Brain microvascular endothelial cell (primary cell): ENCODE data around the gene STAP2.

Experiments
- DNase-seq: peaks from one replicate; pipeline ENCODE4 v3.0.0-alpha.2; 2020
- H3K27ac ChIP-seq: fragments of 250-450 bp; sonication (Bioruptor Pico); 2 replicates; pipeline ENCODE4 v1.5.1; 2020; ENCODE audit warnings: mild to moderate bottlenecking, moderate library complexity
- H3K27me3 ChIP-seq: fragments of 250-450 bp; sonication (Bioruptor Pico); replicated peaks from 2 replicates; pipeline ENCODE4 v1.5.1; 2020; ENCODE audit warnings: mild to moderate bottlenecking
- H3K36me3 ChIP-seq: fragments of 250-450 bp; sonication (Bioruptor Pico); replicated peaks from 2 replicates; pipeline ENCODE4 v1.5.1; 2020; ENCODE audit warnings: mild to moderate bottlenecking
- H3K4me3 ChIP-seq: 2 replicates; pipeline ENCODE4 v1.5.1; 2011; ENCODE audit warnings: low read depth, mild to moderate bottlenecking, control low read depth, low read length, moderate library complexity
- in situ Hi-C: cut with HindIII; loops from 2 replicates; pipeline ENCODE4 v1.10.0; 2017; ENCODE audit warnings: low sequenced_read_pairs, low pct_ligation_motif_present
- TF ChIP-seq, protein P1 (sequence below): IDR thresholded peaks from 2 replicates; pipeline ENCODE4 v1.5.1; 2011; ENCODE audit warnings: low read depth, mild to moderate bottlenecking, moderate library complexity, low read length, control low read depth, inconsistent platforms; ENCODE audit errors: missing control alignments

Gene STAP2

DNA sequence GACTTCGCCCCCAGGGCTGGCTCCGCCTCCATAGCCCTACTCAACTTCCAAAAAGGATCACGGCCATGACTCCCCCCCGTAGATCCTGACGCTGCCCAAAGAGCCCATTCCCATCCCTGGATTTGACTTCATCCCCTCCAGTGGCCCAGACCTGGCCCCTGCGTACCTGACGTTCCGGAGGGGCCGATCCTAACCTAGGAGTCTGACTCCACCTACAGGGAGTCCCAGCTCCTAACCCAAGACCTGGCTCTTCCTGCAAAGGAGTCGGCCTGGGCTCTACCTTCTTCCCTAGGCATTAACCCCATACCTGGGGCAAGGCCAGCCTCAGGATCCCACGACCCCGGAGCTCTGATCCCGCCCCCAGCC, 10.8 kb downstream of the STAP2 start:
- no peak for DNase-seq
- in situ Hi-C loops, result no loop called here
- no peaks in the 10 kb centered on the region for H3K36me3 ChIP-seq
- peak overlapping the region; percentile 42 for H3K4me3 ChIP-seq
- no peak overlapping the region for H3K27ac ChIP-seq
- TF ChIP-seq, protein P1, sequence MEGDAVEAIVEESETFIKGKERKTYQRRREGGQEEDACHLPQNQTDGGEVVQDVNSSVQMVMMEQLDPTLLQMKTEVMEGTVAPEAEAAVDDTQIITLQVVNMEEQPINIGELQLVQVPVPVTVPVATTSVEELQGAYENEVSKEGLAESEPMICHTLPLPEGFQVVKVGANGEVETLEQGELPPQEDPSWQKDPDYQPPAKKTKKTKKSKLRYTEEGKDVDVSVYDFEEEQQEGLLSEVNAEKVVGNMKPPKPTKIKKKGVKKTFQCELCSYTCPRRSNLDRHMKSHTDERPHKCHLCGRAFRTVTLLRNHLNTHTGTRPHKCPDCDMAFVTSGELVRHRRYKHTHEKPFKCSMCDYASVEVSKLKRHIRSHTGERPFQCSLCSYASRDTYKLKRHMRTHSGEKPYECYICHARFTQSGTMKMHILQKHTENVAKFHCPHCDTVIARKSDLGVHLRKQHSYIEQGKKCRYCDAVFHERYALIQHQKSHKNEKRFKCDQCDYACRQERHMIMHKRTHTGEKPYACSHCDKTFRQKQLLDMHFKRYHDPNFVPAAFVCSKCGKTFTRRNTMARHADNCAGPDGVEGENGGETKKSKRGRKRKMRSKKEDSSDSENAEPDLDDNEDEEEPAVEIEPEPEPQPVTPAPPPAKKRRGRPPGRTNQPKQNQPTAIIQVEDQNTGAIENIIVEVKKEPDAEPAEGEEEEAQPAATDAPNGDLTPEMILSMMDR, result no peak
- H3K27me3 ChIP-seq, result no peaks in the 10 kb centered on the region

GRCh38 chr19:4327252-4327876, 11.3 kb downstream of the STAP2 start:
- TF ChIP-seq, protein P1, result no peak
- DNase-seq, result peak; percentile 82
- in situ Hi-C loops, result no loop called here
- no peak overlapping the region for H3K27ac ChIP-seq
- no peaks in the 10 kb centered on the region for H3K27me3 ChIP-seq
- peak overlapping the region; percentile 42 for H3K4me3 ChIP-seq
- no peaks in the 10 kb centered on the region for H3K36me3 ChIP-seq

DNA sequence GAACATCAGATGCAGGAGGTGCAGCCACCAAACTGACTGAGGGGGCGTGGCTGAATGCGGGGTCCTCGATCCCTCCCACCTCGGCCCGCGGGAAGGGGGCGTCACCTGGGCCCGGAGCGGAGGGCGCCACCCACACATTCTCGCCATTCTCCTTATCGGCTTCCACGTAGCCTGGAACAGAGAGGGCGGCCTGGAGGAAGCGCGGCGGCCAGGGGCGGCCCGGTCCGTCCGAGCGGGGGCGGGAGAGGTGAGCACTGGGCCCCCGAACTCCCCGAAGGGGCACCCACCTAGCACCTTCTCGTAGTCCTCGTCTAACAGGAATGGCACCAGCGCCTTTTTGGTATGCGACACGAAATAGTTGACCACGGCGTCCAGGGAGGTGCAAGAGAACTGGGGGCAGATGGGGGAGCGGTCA, 11.8 kb downstream of the STAP2 start:
- no peaks in the 10 kb centered on the region for H3K36me3 ChIP-seq
- TF ChIP-seq, protein P1, result no peak
- H3K27ac ChIP-seq, result no peak overlapping the region
- DNase-seq, result no peak
- H3K4me3 ChIP-seq, result peak overlapping the region; percentile 29
- H3K27me3 ChIP-seq, result no peaks in the 10 kb centered on the region
- in situ Hi-C loops, result no loop called here

DNA sequence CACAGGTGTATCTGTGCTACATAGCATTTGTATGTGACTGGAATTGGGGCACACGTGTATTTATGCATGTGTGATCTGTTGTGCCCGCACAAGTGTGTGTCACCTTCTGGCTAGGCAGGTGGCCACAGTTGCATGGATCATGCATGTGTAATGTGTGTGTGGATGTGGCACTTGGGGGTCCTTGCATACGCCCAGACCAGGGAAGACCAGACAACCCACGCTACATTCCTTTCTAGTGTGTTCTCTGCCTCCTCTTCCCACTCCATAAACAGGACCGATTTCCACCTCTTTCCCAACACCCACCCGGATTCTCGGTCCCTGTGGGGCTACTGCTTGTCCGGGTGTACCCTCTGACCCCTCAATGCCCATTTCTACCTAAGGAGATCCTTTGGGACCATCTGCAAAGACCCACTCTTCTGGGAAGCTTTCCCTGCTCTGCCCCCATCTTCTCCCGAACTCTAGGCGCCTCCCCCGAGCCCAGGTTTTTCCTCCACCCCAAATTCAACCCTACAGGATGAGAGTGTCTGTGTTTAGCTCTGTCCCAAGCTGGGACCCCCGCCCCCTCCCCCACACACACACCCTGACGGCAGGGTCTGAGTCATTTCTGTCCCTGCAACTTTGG, 12.3 kb downstream of the STAP2 start:
- Histone ChIP-seq H3K27ac (no peak overlapping the region), H3K27me3 (no peaks in the 10 kb centered on the region), H3K4me3 (no peak overlapping the region), H3K36me3 (no peaks in the 10 kb centered on the region)
- TF ChIP-seq, protein P1, result no peak
- in situ Hi-C loops, result no loop called here
- no peak for DNase-seq

- TF ChIP-seq, protein P1, result no peak
- in situ Hi-C loops, result no loop called here
- no peaks in the 10 kb centered on the region for H3K36me3 ChIP-seq
- no peak overlapping the region for H3K4me3 ChIP-seq
- no peak overlapping the region for H3K27ac ChIP-seq
- DNase-seq, result no peak
- H3K27me3 ChIP-seq, result no peaks in the 10 kb centered on the region
Observed at GRCh38 chr19:4324228-4324627, 14.4 kb downstream of the STAP2 start.

GRCh38 chr19:4323692-4324091, 14.9 kb downstream of the STAP2 start:
- Histone ChIP-seq H3K27ac (no peak overlapping the region), H3K36me3 (no peaks in the 10 kb centered on the region), H3K27me3 (no peaks in the 10 kb centered on the region), H3K4me3 (no peak overlapping the region)
- no peak for DNase-seq
- in situ Hi-C loops, result no loop called here
- TF ChIP-seq, protein P1, result no peak
